Mononuclear cell (primary cell): Measurements from ENCODE around the gene SMIM36. TPM values are rescaled to one million over a fixed set of nuclear protein-coding genes. Genes with fewer than 3 reads are reported as not detected.
"Not testable (repeated sequence)": the region's sequence is repeated elsewhere in the genome, so short reads cannot be mapped to it uniquely, and the experiment has no call there.

ENCODE experiments used
- H3K27me3 ChIP-seq: 2 replicates; pipeline ENCODE4 v1.6.0; 2011; ENCODE audit warnings: low read length, control low read depth; ENCODE audit not compliant: insufficient read depth
- H3K4me1 ChIP-seq: 2 replicates; pipeline ENCODE4 v1.5.1; 2011; ENCODE audit warnings: mild to moderate bottlenecking, low read length, control low read depth; ENCODE audit not compliant: insufficient read depth
- H3K4me3 ChIP-seq: 2 replicates; pipeline ENCODE4 v1.5.1; 2011; ENCODE audit warnings: mild to moderate bottlenecking, low read length, moderate library complexity
- H3K9me3 ChIP-seq: 2 replicates; pipeline ENCODE4 v1.5.1; 2011; ENCODE audit warnings: low read depth, mild to moderate bottlenecking, control low read depth, low read length
- total RNA-seq: library from RNA; depleted of rRNA; stranded (reverse); fragments of >200 nt; gene quantifications from one replicate; pipeline ENCODE4 v1.2.3, GENCODE V29; 2012

Gene SMIM36
- total RNA-seq, 1 donor: not detected

DNA sequence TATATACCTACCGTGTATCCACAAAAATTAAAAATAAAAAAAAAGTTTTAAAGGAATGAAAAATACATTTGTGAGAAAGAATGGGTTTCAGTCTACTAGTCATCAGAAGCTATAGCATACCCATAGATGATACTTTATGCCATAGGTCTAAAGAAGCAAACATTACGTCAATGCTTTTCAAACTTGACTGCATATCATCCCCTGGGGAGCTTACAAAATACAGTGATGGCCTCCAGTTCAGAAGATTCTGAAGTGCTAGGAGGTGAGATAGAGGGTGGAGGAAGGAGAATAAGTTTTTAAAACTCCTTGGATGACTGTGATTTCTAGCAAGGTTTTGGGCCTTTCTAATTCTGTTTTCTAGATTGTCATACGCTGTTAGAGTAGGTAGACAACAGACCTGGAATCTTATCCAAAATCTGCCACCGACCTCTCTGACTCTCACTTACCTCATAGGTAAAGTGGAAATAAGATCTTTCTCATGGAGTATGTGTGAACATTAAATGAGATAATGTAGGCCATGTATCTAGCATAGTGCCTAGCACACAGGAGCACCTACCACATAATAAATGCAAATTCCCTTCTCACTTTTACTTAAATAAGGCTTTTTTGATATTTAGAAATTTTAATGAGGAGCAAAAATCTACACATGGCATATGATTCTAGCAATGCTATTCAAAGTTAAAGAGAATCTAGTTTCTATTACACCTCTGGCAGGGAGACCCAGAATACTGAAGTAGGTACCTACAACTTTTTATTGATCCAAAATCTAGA is 102.0 kb downstream of the SMIM36 start:
- Histone ChIP-seq H3K9me3 (no peaks in the 10 kb centered on the region), H3K4me3 (no peak overlapping the region), H3K4me1 (peaks cover 3% of the 10 kb centered on the region), H3K27me3 (no peaks in the 10 kb centered on the region)

DNA sequence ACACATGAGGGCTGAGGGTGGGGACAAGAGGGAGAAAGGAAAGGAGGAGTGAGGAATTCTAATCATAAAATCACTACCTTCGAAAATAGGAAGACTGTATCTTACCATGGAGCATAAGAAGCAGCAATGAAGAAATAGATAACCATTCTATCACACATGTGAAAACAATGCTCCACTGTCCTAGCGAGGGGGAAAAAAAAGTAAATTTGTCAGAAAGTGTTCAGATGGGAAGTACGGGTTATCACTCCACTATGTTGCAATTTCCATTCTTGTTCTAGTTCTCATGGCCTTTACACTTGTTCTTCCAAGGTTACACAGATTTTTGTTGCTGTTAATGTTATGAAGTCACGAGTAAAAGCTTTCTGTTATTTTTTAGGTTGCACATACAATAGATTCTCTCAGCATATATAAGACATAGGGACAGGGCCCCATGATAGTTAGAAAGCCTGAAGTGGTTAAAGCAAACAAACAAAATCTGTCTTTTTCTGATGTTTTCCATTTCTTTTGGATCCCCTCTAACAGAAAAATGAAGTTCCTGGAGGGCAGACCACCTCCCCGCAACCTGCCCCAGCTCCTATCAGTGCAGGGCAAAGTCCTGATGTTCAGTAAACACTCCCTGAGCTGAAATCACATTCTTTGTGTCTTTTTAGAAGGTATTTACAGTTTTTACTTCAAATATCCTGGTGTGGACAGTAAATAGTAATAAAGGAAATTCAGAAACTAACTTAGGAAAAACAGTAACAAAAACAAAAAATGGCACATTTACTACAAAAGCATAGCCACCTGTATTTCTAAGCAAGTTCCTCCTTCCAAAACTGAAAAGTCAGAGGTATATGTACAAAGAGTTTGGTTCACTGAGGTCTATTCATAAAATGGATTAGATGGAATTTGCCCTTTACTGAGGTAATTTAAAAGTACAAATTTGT is 103.3 kb downstream of the SMIM36 start:
- H3K9me3 ChIP-seq: no peaks in the 10 kb centered on the region
- H3K4me1 ChIP-seq: peaks cover 4% of the 10 kb centered on the region

DNA sequence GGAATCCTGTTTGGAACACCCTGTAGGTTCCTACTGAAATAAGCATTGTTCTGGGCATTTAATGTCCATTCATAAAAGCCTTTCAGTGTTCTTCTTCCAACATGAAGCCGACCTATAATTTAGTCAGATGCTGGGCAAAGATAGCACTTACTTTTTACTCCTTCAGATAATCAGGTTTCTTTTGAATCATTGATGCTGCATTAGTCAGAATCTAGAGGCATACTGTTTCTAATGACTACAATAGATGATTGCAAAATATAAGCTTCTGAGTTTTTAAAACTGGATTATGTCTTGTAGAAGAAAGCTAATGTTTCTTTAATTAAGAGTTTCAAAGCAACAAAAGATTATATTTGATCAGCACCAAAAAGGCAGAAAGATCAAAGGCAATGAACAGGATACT is 105.7 kb downstream of the SMIM36 start:
- Histone ChIP-seq H3K4me3 (no peak overlapping the region), H3K27me3 (no peaks in the 10 kb centered on the region), H3K4me1 (peaks cover 4% of the 10 kb centered on the region)

More for the DNA sequence above, 103.3 kb downstream of the SMIM36 start:
- H3K4me3 ChIP-seq: no peak overlapping the region
- H3K27me3 ChIP-seq: no peaks in the 10 kb centered on the region

DNA sequence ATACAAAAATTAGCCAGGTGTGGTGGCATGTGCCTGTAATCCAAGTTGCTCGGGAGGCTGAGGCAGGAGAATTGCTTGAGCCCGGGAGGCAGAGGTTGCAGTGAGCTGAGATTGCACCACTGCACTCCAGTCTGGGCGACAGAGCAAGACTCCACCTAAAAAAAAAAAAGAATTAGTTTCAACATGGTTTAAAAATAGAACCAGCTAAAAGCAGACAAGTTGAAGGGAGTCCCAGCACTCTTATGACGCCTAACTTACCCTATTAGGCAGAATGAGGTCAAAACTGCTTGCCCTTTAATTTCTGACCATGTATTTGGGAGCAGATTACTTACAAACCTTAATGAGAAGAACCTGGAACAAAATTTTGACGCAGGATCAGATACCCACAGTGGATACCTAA is 107.1 kb downstream of the SMIM36 start:
- not testable (repeated sequence) for H3K9me3 ChIP-seq, H3K4me3 ChIP-seq, H3K4me1 ChIP-seq, H3K27me3 ChIP-seq

More for the DNA sequence above, 105.7 kb downstream of the SMIM36 start:
- no peaks in the 10 kb centered on the region for H3K9me3 ChIP-seq

DNA sequence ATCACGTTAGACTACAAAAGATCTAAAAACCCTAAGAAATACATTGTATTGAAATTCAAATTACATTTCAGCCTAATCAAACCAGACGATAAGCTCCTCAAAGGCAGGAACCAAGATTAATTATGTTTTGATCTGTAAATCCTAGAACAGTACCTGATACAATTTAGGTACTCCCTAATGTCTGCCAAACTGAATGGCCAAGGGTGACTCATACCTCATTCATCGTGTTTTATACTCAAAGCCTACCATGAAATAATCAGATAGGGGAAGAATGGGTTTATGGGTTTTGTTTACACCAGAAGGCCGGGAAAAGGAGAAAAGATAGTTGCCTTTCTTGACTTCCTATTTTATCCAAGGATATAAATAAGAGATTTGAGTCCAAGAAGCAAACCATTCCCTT is 108.9 kb downstream of the SMIM36 start:
- no peaks in the 10 kb centered on the region for H3K27me3 ChIP-seq

More for the DNA sequence above, 108.9 kb downstream of the SMIM36 start:
- H3K4me3 ChIP-seq: no peak overlapping the region
- peaks cover 4% of the 10 kb centered on the region for H3K4me1 ChIP-seq
- no peaks in the 10 kb centered on the region for H3K9me3 ChIP-seq

Other genes with a start within 250 kb of the SMIM36 start
- gene HLF, start 246.5 kb downstream of the SMIM36 start, total RNA-seq: 1.7 TPM
- 82.8 TPM for gene MMD, start 89.6 kb downstream of the SMIM36 start, total RNA-seq
- not detected for gene TMEM100, start 211.4 kb upstream of the SMIM36 start, total RNA-seq
- 6.2 TPM for gene PCTP, start 239.6 kb upstream of the SMIM36 start, total RNA-seq